GM12892 (cell line): Measurements from ENCODE around the gene HSP90B1.

Source experiments
- POLR2A ChIP-seq: IDR thresholded peaks from 2 replicates; pipeline ENCODE4 v1.6.1; 2011; ENCODE audit warnings: low read depth, low read length, control low read depth
- POLR2AphosphoS5 ChIP-seq: IDR thresholded peaks from 2 replicates; pipeline ENCODE4 v1.6.1; 2011; ENCODE audit warnings: low read depth, low read length, control low read depth
- TAF1 ChIP-seq: IDR thresholded peaks from 2 replicates; pipeline ENCODE4 v1.6.1; 2011; ENCODE audit warnings: low read depth, mild to moderate bottlenecking, control low read depth, low read length, borderline replicate concordance

GRCh38 chr12:103882861-103883596 is 47.2 kb upstream of the HSP90B1 start:
- TF ChIP-seq POLR2A = no peak
- TF ChIP-seq POLR2AphosphoS5 = no peak
- no peak for TF ChIP-seq TAF1
